Activated CD4-positive, alpha-beta T cell treated with anti-CD3 and anti-CD28 coated beads, Interleukin-2, amount 10 ng/mL, durations not matched to agents 7 days and 5 days (primary cell): ENCODE results near the gene PARP16. TPM values are rescaled to one million over a fixed set of nuclear protein-coding genes. Genes with fewer than 3 reads are reported as not detected.
"Not testable (repeated sequence)": the region's sequence is repeated elsewhere in the genome, so short reads cannot be mapped to it uniquely, and the experiment has no call there.

Experiments used
- CTCF ChIA-PET: fragments of 350-600 bp; sonication (Branson Sonifier 250); formaldehyde crosslinking; loops from one replicate; lab custom pipeline; 2021; ENCODE audit warnings: antibody characterized with exemption; lab: Charles Lee
- POLR2A ChIA-PET: fragments of 350-600 bp; sonication (Branson Sonifier 250); formaldehyde crosslinking; loops from one replicate; lab custom pipeline; 2021; ENCODE audit warnings: antibody characterized with exemption; lab: Charles Lee
- DNase-seq: peaks from one replicate; pipeline ENCODE4 v3.0.0-alpha.2; 2020
- H3K27ac Mint-ChIP-seq: one replicate; pipeline ENCODE4 v1.8.0; 2021; ENCODE audit warnings: mild to moderate bottlenecking, moderate library complexity, mixed read lengths
- H3K27me3 Mint-ChIP-seq: one replicate; pipeline ENCODE4 v1.8.0; 2021; ENCODE audit warnings: mixed read lengths
- H3K36me3 Mint-ChIP-seq: one replicate; pipeline ENCODE4 v1.8.0; 2021; ENCODE audit warnings: low read depth, mixed read lengths
- H3K4me1 Mint-ChIP-seq: one replicate; pipeline ENCODE4 v1.8.0; 2021; ENCODE audit warnings: mixed read lengths
- H3K4me3 Mint-ChIP-seq: one replicate; pipeline ENCODE4 v1.8.0; 2021; ENCODE audit warnings: mild to moderate bottlenecking, moderate library complexity, mixed read lengths
- H3K9me3 Mint-ChIP-seq: one replicate; pipeline ENCODE4 v1.8.0; 2021; ENCODE audit warnings: mixed read lengths
- total RNA-seq, 2 experiments: library from RNA; stranded (reverse); gene quantifications; one replicate each; pipeline ENCODE4 v1.2.3, GENCODE V29; 2021

Gene PARP16
- total RNA-seq, 2 experiments from 2014 or later = 19.0 to 21.7 TPM

DNA sequence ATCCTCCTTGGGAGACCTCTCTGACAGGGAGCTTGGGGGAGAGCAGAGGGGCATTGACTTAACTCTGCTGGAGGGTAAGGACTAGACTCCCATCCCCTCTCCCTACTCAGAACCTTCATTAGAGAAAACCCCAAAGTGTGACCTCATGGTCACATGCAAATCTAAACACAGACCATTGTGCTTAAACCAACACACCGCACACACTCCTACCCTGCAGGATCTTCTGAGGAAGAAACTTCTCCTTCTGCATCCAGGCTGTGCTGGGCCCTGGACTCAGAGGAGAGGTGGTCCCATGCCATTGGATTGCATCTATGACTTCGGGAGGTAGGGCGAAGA, 805 bp upstream of the PARP16 start:
- Mint-ChIP-seq H3K4me3 (peak overlapping the region; percentile 80), H3K27ac (peak overlapping the region; percentile 90), H3K4me1 (peaks cover 37% of the 10 kb centered on the region), H3K9me3 (no peaks in the 10 kb centered on the region), H3K36me3 (peaks cover 9% of the 10 kb centered on the region), H3K27me3 (no peaks in the 10 kb centered on the region)
- DNase-seq = no peak
- ChIA-PET CTCF (interaction anchor here (1.0 to 3.0 kb wide), 4 partner anchors 10 to 208 kb away, joined by 3 to 17 read pairs (median 8); partner anchors contain the start of gene RNU5B-1), POLR2A (interaction anchor here (1.4 to 3.2 kb wide), 2 partner anchors 13 to 17 kb away, joined by 6 to 23 read pairs; partner anchors contain the start of gene RNU5B-1)

GRCh38 chr15:65286069-65286703, 497 bp downstream of the PARP16 start:
- Mint-ChIP-seq H3K9me3 (no peaks in the 10 kb centered on the region), H3K4me3 (peak overlapping the region; percentile 80), H3K36me3 (peaks cover 13% of the 10 kb centered on the region), H3K27ac (peak overlapping the region; percentile 90), H3K4me1 (peaks cover 38% of the 10 kb centered on the region), H3K27me3 (no peaks in the 10 kb centered on the region)
- ChIA-PET CTCF (interaction anchor here (0.6 to 3.0 kb wide), 6 partner anchors 11 to 18 kb away, joined by 3 to 17 read pairs (median 6); partner anchors contain the start of gene RNU5B-1), POLR2A (interaction anchor here (0.6 to 3.2 kb wide), 5 partner anchors 10 to 195 kb away, joined by 3 to 23 read pairs (median 4); partner anchors contain the start of gene RNU5B-1)
- DNase-seq = no peak

- ChIA-PET CTCF (interaction anchor here (1.6 to 3.0 kb wide), 3 partner anchors 10 to 19 kb away, joined by 6 to 12 read pairs (median 6); partner anchors contain the start of gene RNU5B-1), POLR2A (interaction anchor here (0.6 to 3.2 kb wide), 2 partner anchors 19 to 196 kb away, joined by 3 to 23 read pairs; partner anchors contain the start of gene RNU5B-1)
- Mint-ChIP-seq H3K27me3 (no peaks in the 10 kb centered on the region), H3K4me1 (peaks cover 37% of the 10 kb centered on the region), H3K27ac (peak overlapping the region; percentile 90), H3K36me3 (peaks cover 17% of the 10 kb centered on the region), H3K4me3 (peak overlapping the region; percentile 80), H3K9me3 (no peaks in the 10 kb centered on the region)
- DNase-seq = no peak
Observed at GRCh38 chr15:65285291-65286068, 1.2 kb downstream of the PARP16 start.

GRCh38 chr15:65278480-65278879, 8.2 kb downstream of the PARP16 start:
- H3K4me1 Mint-ChIP-seq = peaks cover 40% of the 10 kb centered on the region
- ChIA-PET POLR2A (no interaction called here), CTCF (interaction anchor here (0.8 to 2.5 kb wide), 4 partner anchors 13 to 70 kb away, joined by 3 to 8 read pairs (median 4); no protein-coding TSS in a partner anchor)
- H3K36me3 Mint-ChIP-seq = peaks cover 20% of the 10 kb centered on the region
- no peaks in the 10 kb centered on the region for H3K9me3 Mint-ChIP-seq
- no peak overlapping the region for H3K27ac Mint-ChIP-seq
- no peak for DNase-seq
- H3K4me3 Mint-ChIP-seq = no peak overlapping the region
- no peaks in the 10 kb centered on the region for H3K27me3 Mint-ChIP-seq

GRCh38 chr15:65277015-65277414, 9.7 kb downstream of the PARP16 start:
- Mint-ChIP-seq H3K27ac (no peak overlapping the region), H3K36me3 (peaks cover 12% of the 10 kb centered on the region), H3K27me3 (no peaks in the 10 kb centered on the region), H3K4me1 (peaks cover 31% of the 10 kb centered on the region), H3K4me3 (no peak overlapping the region), H3K9me3 (no peaks in the 10 kb centered on the region)
- ChIA-PET CTCF (no interaction called here), POLR2A (no interaction called here)
- DNase-seq = no peak

DNA sequence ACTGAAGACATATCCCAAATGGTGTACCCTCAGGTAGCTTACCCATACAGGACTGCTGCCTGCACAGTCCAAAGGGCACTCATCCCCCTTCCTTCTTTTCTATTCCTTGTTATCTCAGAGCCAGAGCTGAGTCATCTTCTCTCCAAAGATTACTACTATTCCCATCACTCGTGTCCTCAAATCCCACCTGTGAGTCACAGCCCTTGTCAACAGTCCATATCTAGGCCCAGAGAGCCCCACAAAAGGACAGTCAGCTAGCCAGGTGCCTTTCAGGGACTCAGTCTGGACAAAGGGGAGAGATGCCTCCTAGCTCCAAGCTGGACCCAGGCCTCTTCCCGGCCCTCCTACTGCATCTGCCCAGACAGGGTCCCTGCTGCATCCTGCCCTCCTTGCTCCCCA, 11.0 kb downstream of the PARP16 start:
- H3K27me3 Mint-ChIP-seq = no peaks in the 10 kb centered on the region
- no peak overlapping the region for H3K4me3 Mint-ChIP-seq
- DNase-seq = no peak
- H3K36me3 Mint-ChIP-seq = peaks cover 10% of the 10 kb centered on the region
- POLR2A ChIA-PET = no interaction called here
- peaks cover 31% of the 10 kb centered on the region for H3K4me1 Mint-ChIP-seq
- CTCF ChIA-PET = interaction anchor here (0.9 to 1.6 kb wide), 3 partner anchors 11 to 29 kb away, joined by 3 to 6 read pairs (median 4); partner anchors contain the start of genes PARP16 and RNU5B-1
- H3K27ac Mint-ChIP-seq = no peak overlapping the region
- H3K9me3 Mint-ChIP-seq = no peaks in the 10 kb centered on the region

DNA sequence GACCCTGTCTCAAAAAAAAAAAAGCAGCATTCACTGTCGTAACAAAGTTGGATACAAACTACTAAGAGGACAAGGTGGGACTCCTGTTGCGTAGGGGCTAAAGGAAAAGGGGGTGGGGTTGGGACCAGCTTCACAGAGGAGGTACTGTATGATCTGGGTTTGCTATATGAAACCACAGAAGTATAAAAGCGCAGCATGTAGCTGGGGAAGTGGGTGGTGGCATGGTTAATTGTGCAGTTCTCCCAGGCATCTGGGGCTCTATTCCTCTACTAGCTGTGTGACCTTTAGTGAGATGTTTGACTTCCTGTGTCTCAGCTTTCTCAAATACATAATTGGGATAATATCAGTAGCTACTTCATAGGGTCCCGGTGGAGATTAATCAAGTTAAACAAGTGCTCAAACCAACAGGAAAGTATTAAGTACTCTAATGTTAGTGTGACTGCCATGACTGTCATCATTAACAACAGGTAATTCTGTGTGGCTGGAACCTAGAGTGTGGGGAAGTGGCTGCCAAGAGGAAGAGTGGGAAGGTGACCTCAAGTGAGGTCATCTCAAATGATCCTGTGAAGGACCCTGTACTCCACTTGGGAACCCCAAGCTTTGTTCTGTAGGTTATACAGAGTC, 11.5 kb downstream of the PARP16 start:
- ChIA-PET POLR2A (no interaction called here), CTCF (interaction anchor here (0.9 to 1.6 kb wide), 3 partner anchors 10 to 29 kb away, joined by 3 to 6 read pairs (median 4); partner anchors contain the start of genes PARP16 and RNU5B-1)
- no peak for DNase-seq
- Mint-ChIP-seq H3K27ac (peak overlapping the region; percentile 78), H3K27me3 (no peaks in the 10 kb centered on the region), H3K4me1 (peaks cover 31% of the 10 kb centered on the region), H3K9me3 (no peaks in the 10 kb centered on the region), H3K36me3 (peaks cover 7% of the 10 kb centered on the region), H3K4me3 (no peak overlapping the region)

- H3K27me3 Mint-ChIP-seq, H3K27ac Mint-ChIP-seq, H3K4me3 Mint-ChIP-seq, H3K36me3 Mint-ChIP-seq, H3K9me3 Mint-ChIP-seq: not testable (repeated sequence)
- ChIA-PET CTCF (interaction anchor here (0.6 to 1.8 kb wide), 6 partner anchors 9 to 1174 kb away, joined by 3 to 6 read pairs (median 4); partner anchors contain the start of gene PARP16), POLR2A (interaction anchor here (0.6 kb wide), 1 partner anchor 106 kb away, joined by 4 read pairs; no protein-coding TSS in a partner anchor)
- peak; percentile 34 for DNase-seq
- peaks cover 18% of the 10 kb centered on the region for H3K4me1 Mint-ChIP-seq
Observed at GRCh38 chr15:65270811-65271545, 15.7 kb downstream of the PARP16 start.

- no peak overlapping the region for H3K4me3 Mint-ChIP-seq
- peaks cover 2% of the 10 kb centered on the region for H3K4me1 Mint-ChIP-seq
- POLR2A ChIA-PET = no interaction called here
- H3K27me3 Mint-ChIP-seq = no peaks in the 10 kb centered on the region
- CTCF ChIA-PET = interaction anchor here (0.6 kb wide), 1 partner anchor 634 kb away, joined by 3 read pairs; no protein-coding TSS in a partner anchor
- DNase-seq = no peak
- H3K27ac Mint-ChIP-seq = no peak overlapping the region
- peaks cover 3% of the 10 kb centered on the region for H3K36me3 Mint-ChIP-seq
- H3K9me3 Mint-ChIP-seq = no peaks in the 10 kb centered on the region
Observed at GRCh38 chr15:65268411-65268810, 18.3 kb downstream of the PARP16 start.

DNA sequence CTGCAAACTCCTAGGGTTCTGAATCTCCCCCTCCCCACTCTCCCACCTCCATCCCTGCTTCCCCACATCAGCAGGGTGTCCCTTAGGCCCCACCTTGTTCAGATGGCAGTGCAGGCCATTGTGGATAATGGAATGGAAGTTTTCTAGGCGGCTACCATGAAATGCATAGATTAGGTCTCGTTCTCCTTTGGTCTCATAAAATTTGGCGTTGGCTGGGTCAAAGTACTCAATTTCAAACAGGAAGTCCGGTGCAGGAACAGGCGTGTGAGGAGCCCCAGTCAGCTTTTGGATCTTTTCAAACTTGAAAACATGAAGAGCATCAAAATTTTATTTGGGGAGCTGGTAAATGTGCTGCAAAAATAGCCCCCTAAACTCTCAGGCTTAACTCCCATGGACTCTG, 20.2 kb downstream of the PARP16 start:
- ChIA-PET POLR2A (no interaction called here), CTCF (interaction anchor here (1.5 kb wide), 1 partner anchor 12 kb away, joined by 4 read pairs; no protein-coding TSS in a partner anchor)
- Mint-ChIP-seq H3K27ac (peak overlapping the region; percentile 16), H3K9me3 (no peaks in the 10 kb centered on the region), H3K4me1 (peaks cover 2% of the 10 kb centered on the region), H3K27me3 (no peaks in the 10 kb centered on the region), H3K36me3 (peaks cover 6% of the 10 kb centered on the region), H3K4me3 (no peak overlapping the region)
- DNase-seq = no peak

DNA sequence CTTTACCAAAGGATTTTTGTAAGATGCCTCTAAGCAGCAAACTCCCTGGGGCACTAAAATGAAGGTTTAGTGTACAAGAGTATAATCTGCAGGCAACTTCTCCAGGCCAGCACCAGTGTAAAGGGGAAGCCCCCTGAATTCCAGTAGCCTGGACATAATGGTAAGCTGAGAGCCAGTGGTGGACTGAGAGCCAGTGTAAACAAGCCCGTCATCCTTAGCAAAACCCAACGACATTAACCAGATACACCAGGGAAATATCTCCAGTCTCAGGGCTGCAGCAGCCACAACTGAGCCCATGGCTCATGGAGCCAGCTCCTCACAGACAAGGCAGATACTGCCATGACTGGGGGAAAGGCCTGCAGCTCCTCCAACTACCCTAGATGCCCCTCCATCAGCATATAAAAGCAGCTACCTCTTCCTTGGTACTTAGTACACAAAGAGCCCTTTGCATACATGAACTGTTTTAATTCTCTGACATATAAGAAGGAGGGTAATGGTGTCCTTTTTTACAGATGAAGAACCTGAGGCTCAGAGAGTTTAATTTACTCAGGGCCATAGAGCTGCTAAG, 21.7 kb downstream of the PARP16 start:
- Mint-ChIP-seq H3K27me3 (no peaks in the 10 kb centered on the region), H3K4me3 (no peak overlapping the region), H3K9me3 (no peaks in the 10 kb centered on the region), H3K36me3 (peaks cover 12% of the 10 kb centered on the region), H3K27ac (no peak overlapping the region), H3K4me1 (peaks cover 2% of the 10 kb centered on the region)
- ChIA-PET POLR2A (no interaction called here), CTCF (interaction anchor here (0.8 to 1.8 kb wide), 6 partner anchors 11 to 19 kb away, joined by 3 to 5 read pairs (median 4); no protein-coding TSS in a partner anchor)
- no peak for DNase-seq
